H1 (cell line): ENCODE measurements around the gene ZNF511. TPM values are rescaled to one million over a fixed set of nuclear protein-coding genes. Genes with fewer than 3 reads are reported as not detected.

Source experiments
- BCL11A ChIP-seq, 2 experiments: IDR thresholded peaks; one replicate each; pipeline ENCODE4 v1.6.1; 2011; ENCODE audit warnings: low read depth in 2 of 2, low read length in 2 of 2, mild to moderate bottlenecking in 2 of 2
- POLR2AphosphoS5 ChIP-seq: IDR thresholded peaks from 2 replicates; pipeline ENCODE4 v1.6.1; 2011; ENCODE audit warnings: low read depth, low read length
- SAP30 ChIP-seq: fragments of 300-600 bp; sonication (generic); IDR thresholded peaks from 2 replicates; pipeline ENCODE4 v1.7.1; 2012; ENCODE audit warnings: low read length, moderate library complexity, mild to moderate bottlenecking, inconsistent platforms; ENCODE audit not compliant: insufficient read depth, insufficient replicate concordance
- polyA plus RNA-seq, 7 experiments: library from polyadenylated mRNA; depleted of rRNA in 3 of 7; stranded (reverse) in 5 of 7; unstranded in 2 of 7; fragments of >200 nt in 5 of 7; fragments of 200-250 nt in 2 of 7; gene quantifications; 1 replicate in 5 of 7; 2 replicates in 1 of 7; 4 replicates in 1 of 7; pipeline versions ENCODE4 v1.2.1 to v1.2.3, GENCODE V29; 2011 to 2013; ENCODE audit warnings: missing spikeins in 2 of 7, mixed read lengths in 2 of 7
- total RNA-seq: library from RNA; stranded (reverse); fragmentation: NEBNext Ultra II Directional; extraction: Animal tissue kit (Norgen Biotek cat#: 25700); gene quantifications from 2 replicates; pipeline ENCODE4 v1.2.1, GENCODE V29; 2021

Gene ZNF511
- total and polyA plus RNA-seq, 2 of the 8 experiments (the other 6 are each of a cell fraction or from before 2014, with no cell fraction given) = 55.4 to 71.7 TPM

DNA sequence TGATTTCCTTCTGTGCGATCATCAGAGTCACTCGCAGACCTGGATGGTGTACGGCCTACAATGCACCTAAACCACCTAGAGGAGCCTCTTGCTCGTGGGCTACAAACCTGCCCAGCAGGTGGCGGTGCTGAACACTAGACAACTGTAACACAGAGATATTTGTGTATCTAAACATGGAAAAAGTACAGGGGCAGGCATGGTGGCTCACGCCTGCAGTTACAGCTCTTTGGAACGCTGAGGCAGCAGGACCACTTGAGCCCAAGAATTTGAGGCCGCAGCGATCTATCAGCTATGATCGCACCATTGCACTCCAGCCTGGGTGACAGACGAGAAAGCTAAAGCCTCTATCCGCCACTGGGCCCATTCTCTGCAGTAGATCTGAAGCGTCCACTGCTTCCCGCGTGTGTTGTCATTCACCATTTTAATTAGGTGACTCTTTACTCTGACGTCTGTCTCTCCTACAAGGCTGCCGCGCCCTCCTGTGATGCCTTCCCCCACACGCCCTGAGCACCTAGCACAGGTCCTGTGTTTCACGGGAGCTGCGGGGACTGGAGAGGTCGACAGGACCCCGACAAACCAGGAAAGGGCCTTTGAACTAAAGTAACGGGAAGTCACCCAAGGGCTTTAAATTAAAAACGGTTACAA lies 816 bp upstream of the ZNF511 start (continued):
- peak; percentile 88 for TF ChIP-seq SAP30
- no peak for TF ChIP-seq POLR2AphosphoS5
- TF ChIP-seq BCL11A (IDR thresholded peaks at IDR 0.05; ENCODE audit: low read depth in 2 of 2, low read length in 2 of 2) = no peak
